Bronchial epithelial cell (primary cell): ENCODE results near the gene TNFRSF13B. TPM values are rescaled to one million over a fixed set of nuclear protein-coding genes. Genes with fewer than 3 reads are reported as not detected.

Experiments used
- DNase-seq: peaks from one replicate; pipeline ENCODE4 v3.0.0-alpha.2; 2010; ENCODE audit warnings: low read depth
- FAIRE-seq: peaks from 2 replicates; lab custom pipeline; 2011; peaks lifted over from hg19 to GRCh38; lab: Jason Lieb, UNC
- H3K27me3 ChIP-seq: 2 replicates; pipeline ENCODE4 v1.5.1; 2011; ENCODE audit warnings: low read length; ENCODE audit not compliant: control insufficient read depth, insufficient read depth
- H3K36me3 ChIP-seq: 2 replicates; pipeline ENCODE4 v1.5.1; 2011; ENCODE audit warnings: low read length; ENCODE audit not compliant: control insufficient read depth, insufficient read depth
- H3K4me3 ChIP-seq: 2 replicates; pipeline ENCODE4 v1.5.1; 2011; ENCODE audit warnings: mild to moderate bottlenecking, low read depth, low read length, control low read depth
- total RNA-seq: library from RNA; depleted of rRNA; stranded (reverse); fragments of >200 nt; gene quantifications from 2 replicates; pipeline ENCODE4 v1.2.1, GENCODE V29; 2014
- TF ChIP-seq, protein P1 (sequence below): IDR thresholded peaks from 2 replicates; pipeline ENCODE4 v1.5.1; 2011; ENCODE audit warnings: mild to moderate bottlenecking, moderate library complexity, low read length, control low read depth, inconsistent platforms; ENCODE audit not compliant: insufficient read depth, severe bottlenecking

Gene TNFRSF13B
- total RNA-seq, 1 donor from 2014 or later = not detected

DNA sequence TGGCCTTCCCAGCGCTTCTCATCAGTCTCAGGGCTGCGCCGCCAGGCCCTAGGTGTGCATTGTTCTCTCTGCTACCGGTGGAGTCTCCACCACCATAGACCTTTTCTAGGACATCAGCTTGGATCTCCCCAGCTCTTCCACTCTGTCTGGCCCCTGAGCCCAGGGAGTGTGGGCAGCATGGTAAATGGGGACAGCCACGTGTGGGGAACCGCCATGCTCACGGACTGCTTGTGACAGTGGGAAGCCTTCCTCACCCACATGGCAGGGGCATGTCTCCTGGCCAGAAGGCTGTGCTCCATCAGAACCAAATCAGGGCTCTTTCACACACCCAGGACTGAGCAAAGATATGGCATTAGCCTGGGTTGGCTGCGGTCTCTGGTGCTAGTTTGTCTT lies 51.3 kb downstream of the TNFRSF13B start:
- no peak for FAIRE-seq
- peaks cover 2% of the 10 kb centered on the region for H3K27me3 ChIP-seq
- no peak for DNase-seq
- H3K36me3 ChIP-seq = no peaks in the 10 kb centered on the region
- no peak overlapping the region for H3K4me3 ChIP-seq
- TF ChIP-seq, protein P1, sequence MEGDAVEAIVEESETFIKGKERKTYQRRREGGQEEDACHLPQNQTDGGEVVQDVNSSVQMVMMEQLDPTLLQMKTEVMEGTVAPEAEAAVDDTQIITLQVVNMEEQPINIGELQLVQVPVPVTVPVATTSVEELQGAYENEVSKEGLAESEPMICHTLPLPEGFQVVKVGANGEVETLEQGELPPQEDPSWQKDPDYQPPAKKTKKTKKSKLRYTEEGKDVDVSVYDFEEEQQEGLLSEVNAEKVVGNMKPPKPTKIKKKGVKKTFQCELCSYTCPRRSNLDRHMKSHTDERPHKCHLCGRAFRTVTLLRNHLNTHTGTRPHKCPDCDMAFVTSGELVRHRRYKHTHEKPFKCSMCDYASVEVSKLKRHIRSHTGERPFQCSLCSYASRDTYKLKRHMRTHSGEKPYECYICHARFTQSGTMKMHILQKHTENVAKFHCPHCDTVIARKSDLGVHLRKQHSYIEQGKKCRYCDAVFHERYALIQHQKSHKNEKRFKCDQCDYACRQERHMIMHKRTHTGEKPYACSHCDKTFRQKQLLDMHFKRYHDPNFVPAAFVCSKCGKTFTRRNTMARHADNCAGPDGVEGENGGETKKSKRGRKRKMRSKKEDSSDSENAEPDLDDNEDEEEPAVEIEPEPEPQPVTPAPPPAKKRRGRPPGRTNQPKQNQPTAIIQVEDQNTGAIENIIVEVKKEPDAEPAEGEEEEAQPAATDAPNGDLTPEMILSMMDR = no peak

DNA sequence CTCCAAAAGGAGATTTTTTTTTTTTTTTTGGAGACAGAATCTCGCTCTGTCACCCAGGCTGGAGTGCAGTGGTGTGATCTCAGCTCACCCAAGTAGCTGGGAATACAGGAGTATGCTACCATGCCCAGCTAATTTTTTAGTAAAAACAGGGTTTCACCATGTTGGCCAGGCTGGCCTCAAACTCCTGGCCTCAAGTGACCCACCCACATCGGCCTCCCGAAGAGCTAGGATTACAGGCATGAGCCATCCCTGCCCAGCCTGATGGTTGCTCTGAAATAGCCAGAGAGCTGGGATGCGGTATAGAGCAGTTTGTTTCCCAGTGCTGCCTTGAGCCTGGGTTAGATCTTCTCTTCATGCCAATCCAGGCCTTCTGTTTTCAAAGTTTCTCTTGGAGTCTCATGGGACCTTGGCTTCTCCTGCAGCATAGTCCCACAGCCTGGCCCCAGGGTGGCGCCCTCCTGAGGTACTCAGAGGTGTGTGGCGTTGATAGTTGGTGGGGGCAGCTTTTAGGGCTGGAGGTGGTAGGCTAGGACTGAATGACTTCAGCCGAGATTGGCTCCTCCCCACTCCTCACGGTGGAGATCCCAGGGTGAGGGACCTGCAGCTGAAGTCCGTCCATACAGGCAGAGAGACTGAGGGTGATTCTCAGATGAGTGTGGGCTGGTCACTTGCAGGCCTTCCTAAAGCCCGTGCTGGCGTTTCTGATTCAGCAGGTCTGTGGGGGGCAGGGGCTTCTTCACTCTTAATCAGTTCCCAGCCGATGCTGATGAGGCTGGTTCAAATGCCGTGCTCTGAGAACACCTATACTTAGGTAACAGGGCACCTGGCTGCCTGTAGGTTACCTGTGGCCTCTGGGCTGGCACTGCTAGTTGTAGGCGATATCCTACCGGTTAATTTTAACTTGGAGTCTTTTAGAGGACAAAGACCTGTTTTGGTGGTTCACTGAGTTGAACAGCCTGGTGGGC lies 52.0 kb downstream of the TNFRSF13B start:
- TF ChIP-seq, protein P1 = no peak
- Histone ChIP-seq H3K36me3 (no peaks in the 10 kb centered on the region), H3K27me3 (peaks cover 2% of the 10 kb centered on the region), H3K4me3 (no peak overlapping the region)
- FAIRE-seq (no peak), DNase-seq (no peak)

DNA sequence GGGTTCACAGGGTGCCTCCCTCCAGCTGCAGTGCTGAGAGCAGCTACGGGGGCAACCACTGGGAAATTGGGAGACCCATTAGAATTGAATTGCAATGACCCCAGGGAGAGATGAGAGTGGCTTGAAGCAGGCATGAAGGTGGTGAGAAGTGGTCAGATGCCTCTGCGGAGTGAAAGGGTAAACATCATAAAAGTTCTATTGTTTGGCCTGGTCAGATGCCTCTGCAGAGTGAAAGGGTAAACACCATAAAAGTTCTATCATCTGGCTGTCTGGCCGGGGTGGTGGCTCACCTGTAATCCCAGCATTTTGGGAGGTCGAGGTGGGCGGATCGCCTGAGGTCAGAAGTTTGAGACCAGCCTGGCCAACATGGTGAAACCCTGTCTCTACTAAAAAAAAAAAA lies 53.5 kb downstream of the TNFRSF13B start:
- no peak for DNase-seq
- H3K4me3 ChIP-seq = no peak overlapping the region
- TF ChIP-seq, protein P1 = no peak
- no peak for FAIRE-seq
- no peaks in the 10 kb centered on the region for H3K36me3 ChIP-seq
- H3K27me3 ChIP-seq = peaks cover 2% of the 10 kb centered on the region

GRCh38 chr17:16917671-16918394 lies 54.1 kb downstream of the TNFRSF13B start:
- TF ChIP-seq, protein P1 = no peak
- DNase-seq = no peak
- H3K4me3 ChIP-seq = no peak overlapping the region
- no peaks in the 10 kb centered on the region for H3K36me3 ChIP-seq
- no peak for FAIRE-seq
- peaks cover 2% of the 10 kb centered on the region for H3K27me3 ChIP-seq

DNA sequence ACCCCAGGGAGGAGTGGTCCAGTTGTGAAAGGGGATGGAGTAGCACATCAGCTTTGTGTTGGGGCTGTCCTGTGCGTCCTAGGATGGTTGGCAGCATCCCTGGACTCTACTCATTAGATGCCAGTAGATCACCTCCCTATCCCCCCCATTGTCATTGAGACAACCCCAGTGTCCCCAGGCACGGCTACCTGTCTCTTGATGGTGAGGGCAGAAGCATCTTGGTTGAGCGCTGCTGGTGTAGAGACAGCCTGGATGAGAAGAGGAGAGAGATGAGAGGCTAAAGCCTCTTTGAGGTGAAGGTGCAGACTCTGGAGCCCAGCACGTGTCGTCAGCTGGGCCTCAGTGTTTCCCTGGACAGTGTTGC lies 55.4 kb downstream of the TNFRSF13B start:
- Histone ChIP-seq H3K27me3 (peaks cover 3% of the 10 kb centered on the region), H3K4me3 (no peak overlapping the region), H3K36me3 (no peaks in the 10 kb centered on the region)
- DNase-seq = no peak
- TF ChIP-seq, protein P1 = no peak
- no peak for FAIRE-seq
